DOHH2 (cell line): ENCODE measurements around the gene CERS3.

Source experiments
- CTCF ChIP-seq: fragments of 200-600 bp; sonication (generic); IDR thresholded peaks from one replicate; pipeline ENCODE4 v1.5.1; 2014; ENCODE audit warnings: antibody characterized with exemption, mild to moderate bottlenecking, low read depth, low read length; ENCODE audit not compliant: poor library complexity, severe bottlenecking
- EZH2phosphoT487 ChIP-seq: fragments of 200-600 bp; sonication (generic); IDR thresholded peaks from 2 replicates; pipeline ENCODE4 v1.6.1; 2017; ENCODE audit warnings: borderline replicate concordance, mild to moderate bottlenecking, antibody characterized with exemption, low read length, moderate library complexity, mixed read lengths

DNA sequence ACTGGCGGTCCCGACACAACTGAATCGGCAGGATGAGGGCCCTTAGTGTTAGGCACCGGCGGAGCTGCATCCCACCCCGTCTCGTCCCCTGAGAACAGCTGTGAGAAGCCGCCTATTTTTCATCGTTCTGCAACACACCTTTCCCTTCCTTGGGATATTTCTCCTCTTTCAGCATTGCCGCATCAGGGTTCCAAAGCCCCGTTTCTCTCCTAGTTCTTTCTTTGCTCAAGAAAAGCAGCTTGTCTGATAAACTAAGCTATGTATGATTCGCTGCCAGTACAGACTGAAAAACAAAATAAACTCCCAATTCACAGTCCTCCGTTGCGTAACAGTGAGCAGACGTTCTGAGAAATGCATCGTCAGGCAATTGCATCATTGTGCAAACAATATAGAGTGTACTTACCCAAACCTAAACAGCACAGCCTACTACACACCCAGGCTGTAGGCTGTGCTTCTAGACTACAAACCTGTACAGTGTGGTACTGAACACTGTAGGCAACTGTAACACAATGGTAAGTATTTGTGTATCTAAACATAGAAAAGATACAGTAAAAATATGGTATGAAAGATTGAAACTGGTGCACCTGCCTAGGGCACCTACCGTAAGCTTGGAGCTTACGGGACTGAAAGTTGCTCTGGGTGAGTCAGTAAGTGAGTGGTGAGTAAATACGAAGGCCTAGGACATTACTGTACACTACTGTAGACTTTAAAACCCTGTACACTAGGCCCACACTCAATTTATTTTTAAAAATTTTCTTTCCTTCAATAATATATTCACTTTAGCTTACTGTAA is 178.1 kb downstream of the CERS3 start:
- no peak for TF ChIP-seq CTCF
- no peak for TF ChIP-seq EZH2phosphoT487
